ENCODE measurements around the gene MON2. TPM values are rescaled to one million over a fixed set of nuclear protein-coding genes. Genes with fewer than 3 reads are reported as not detected.

Gene MON2
- total and polyA plus RNA-seq, 2 of the 8 experiments (the other 6 are each of a cell fraction or from before 2014, with no cell fraction given), result 3.8 to 21.8 TPM

DNA sequence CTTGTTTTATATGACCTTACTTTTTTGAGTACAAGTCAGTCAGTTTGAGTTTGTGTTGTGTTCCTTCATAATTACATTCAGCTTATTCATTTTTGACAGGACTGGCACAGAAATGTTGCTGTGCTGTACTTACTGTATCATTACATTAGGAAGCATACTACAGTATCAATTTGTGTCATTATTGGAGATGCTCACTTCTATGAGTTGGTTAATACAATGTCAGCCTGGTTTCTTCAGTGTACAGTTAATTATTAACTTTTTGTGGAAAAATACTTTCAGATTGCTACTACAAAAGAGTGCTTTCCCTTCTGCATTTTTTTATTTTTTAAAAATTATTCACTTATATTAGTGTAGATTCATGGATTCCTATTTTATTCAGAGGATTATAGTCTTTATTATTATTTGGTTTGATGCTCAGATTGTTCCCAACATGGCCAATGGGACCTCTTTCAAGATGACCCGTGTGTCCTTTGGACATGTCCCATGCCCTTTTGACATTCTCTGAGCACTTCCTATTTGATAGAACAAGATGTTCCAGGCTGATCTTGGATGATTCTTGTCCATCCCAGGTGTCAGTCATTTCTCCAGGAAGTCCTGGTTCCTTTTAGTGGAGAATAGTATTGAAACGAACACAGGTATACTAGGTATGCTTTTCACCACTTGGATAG is 66.6 kb downstream of the MON2 start:
- peaks cover 0 to 1% (median 0%) of the 10 kb centered on the region in 4 experiments; a peak in 1 of 7 replicates for H3K27me3 ChIP-seq (replicated peaks in 1 of 4; ENCODE audit: control insufficient read depth in 3 of 4, extremely low read depth in 1 of 4, insufficient read depth in 3 of 4, low read length in 3 of 4)
- no peaks in the 10 kb centered on the region for H3K9me3 ChIP-seq (ENCODE audit: insufficient read depth in 2 of 2, low read depth in 1 of 2, low read length in 1 of 2)
- H4K8ac ChIP-seq (ENCODE audit: extremely low read depth, insufficient read depth, low read length), result no peak overlapping the region
- H2BK12ac ChIP-seq (ENCODE audit: low read depth, low read length), result no peak overlapping the region
- no peaks in the 10 kb centered on the region for H3K23me2 ChIP-seq (ENCODE audit: low read depth, low read length)
- H3K36me3 ChIP-seq (ENCODE audit: control insufficient read depth in 2 of 4, insufficient read depth in 4 of 4, low read length in 3 of 4), result peaks cover 0 to 21% (median 9%) of the 10 kb centered on the region in 4 experiments; a peak in 4 of 8 replicates
- no peaks in the 10 kb centered on the region for H3K79me2 ChIP-seq (ENCODE audit: control insufficient read depth in 1 of 2, insufficient read depth in 2 of 2, low read length in 2 of 2)
- DNase-seq (ENCODE audit: low read depth in 1 of 2, low spot score in 2 of 2) (no peak), FAIRE-seq (no peak)
- H3K9ac ChIP-seq (replicated peaks in 1 of 4; ENCODE audit: extremely low read depth in 1 of 4, low read depth in 3 of 4, low read length in 3 of 4), result no peak overlapping the region
- no peak overlapping the region for H2BK20ac ChIP-seq (ENCODE audit: low read length)
- 89% methylated on average over 2 of the region's 2 CpGs; no CpG with 5 or more reads in 1 of the 2 experiments for WGBS, 2 experiments (ENCODE audit: extremely low coverage in 1 of 2, insufficient coverage in 1 of 2, insufficient read length in 1 of 2, insufficient replicate concordance in 2 of 2, low coverage in 1 of 2, low lambda C conversion rate in 2 of 2, missing lambda C conversion rate in 1 of 2)
- H3K23ac ChIP-seq (ENCODE audit: insufficient read length), result no peak overlapping the region
- CTCF ChIA-PET (ENCODE audit: partially characterized antibody), result no interaction called here
- no peak overlapping the region for H2BK5ac ChIP-seq (ENCODE audit: low read depth, low read length)
- no peak overlapping the region for H2BK15ac ChIP-seq (ENCODE audit: low read length)
- H2BK120ac ChIP-seq (replicated peaks; ENCODE audit: low read depth, low read length), result no peak overlapping the region
- H3K18ac ChIP-seq (ENCODE audit: extremely low read depth, low read length), result no peak overlapping the region
- no peak overlapping the region for H4K91ac ChIP-seq (replicated peaks; ENCODE audit: insufficient read length, low read length)
- no peak overlapping the region for H3K56ac ChIP-seq (replicated peaks; ENCODE audit: insufficient read length, low read depth, low read length)
- H3K14ac ChIP-seq (ENCODE audit: insufficient read length), result no peak overlapping the region
- H3K4ac ChIP-seq (replicated peaks; ENCODE audit: insufficient read length, low read depth, low read length), result no peak overlapping the region
- no peaks in the 10 kb centered on the region for H4K20me1 ChIP-seq (replicated peaks in 1 of 2; ENCODE audit: control insufficient read depth in 1 of 2, insufficient read depth in 2 of 2, low read length in 2 of 2)
- no peak overlapping the region for H2AK5ac ChIP-seq (ENCODE audit: low read depth, low read length)
- H3K4me2 ChIP-seq (ENCODE audit: insufficient read depth in 1 of 2, low read depth in 2 of 2, low read length in 2 of 2), result no peak overlapping the region
- H4K5ac ChIP-seq (ENCODE audit: insufficient read length, low read depth, low read length), result no peak overlapping the region
- POLR2A ChIA-PET (ENCODE audit: partially characterized antibody), result no interaction called here
- H3K27ac ChIP-seq (ENCODE audit: low read depth, low read length), result no peak overlapping the region
- H3K4me1 ChIP-seq (replicated peaks in 1 of 4; ENCODE audit: control insufficient read depth in 3 of 4, insufficient read depth in 4 of 4, low read length in 3 of 4), result no peaks in the 10 kb centered on the region
- H2AFZ ChIP-seq (ENCODE audit: low read length), result no peak overlapping the region
- no peak overlapping the region for H3K4me3 ChIP-seq (ENCODE audit: extremely low read depth in 1 of 4, insufficient read depth in 2 of 4, low read depth in 3 of 4, low read length in 4 of 4)
- H3K79me1 ChIP-seq (ENCODE audit: low read depth, low read length), result no peaks in the 10 kb centered on the region
- TF ChIP-seq MAFK (IDR thresholded peaks at IDR 0.05; ENCODE audit: low read depth, low read length) (no peak), TBP (IDR thresholded peaks at IDR 0.05; ENCODE audit: low read depth, low read length) (no peak), CBX5 (IDR thresholded peaks at IDR 0.05; ENCODE audit: low read depth, low read length) (no peak), ASH2L (IDR thresholded peaks at IDR 0.05; ENCODE audit: low read length) (no peak), SAP30 (IDR thresholded peaks at IDR 0.05; ENCODE audit: insufficient read depth, insufficient replicate concordance, low read length) (no peak), HDAC6 (IDR thresholded peaks at IDR 0.05; ENCODE audit: low read depth, low read length) (no peak), BACH1 (IDR thresholded peaks at IDR 0.05; ENCODE audit: low read length) (no peak), CHD1 (IDR thresholded peaks at IDR 0.05; ENCODE audit: low read depth, low read length) (no peak), EGR1 (IDR thresholded peaks at IDR 0.05; ENCODE audit: borderline replicate concordance, low read depth, low read length) (no peak), BRCA1 (IDR thresholded peaks at IDR 0.05; ENCODE audit: low read depth, low read length) (no peak), TCF12 (IDR thresholded peaks at IDR 0.05; ENCODE audit: low read depth, low read length) (no peak), ZNF274 (IDR thresholded peaks at IDR 0.05; ENCODE audit: borderline replicate concordance, extremely low read depth, low read length) (no peak), SP1 (IDR thresholded peaks at IDR 0.05; ENCODE audit: low read depth, low read length) (no peak), SP4 (IDR thresholded peaks at IDR 0.05; ENCODE audit: low read length) (no peak), SRF (IDR thresholded peaks at IDR 0.05; ENCODE audit: low read depth, low read length) (no peak), KDM4A (IDR thresholded peaks at IDR 0.05; ENCODE audit: low read depth, low read length, severe bottlenecking) (no peak)
